ENCODE data around the gene HSPA1A. TPM values are rescaled to one million over a fixed set of nuclear protein-coding genes. Genes with fewer than 3 reads are reported as not detected.
"Not testable (repeated sequence)": the region's sequence is repeated elsewhere in the genome, so short reads cannot be mapped to it uniquely, and the experiment has no call there.

HSPA1A gene
- total RNA-seq, 1 donor from 2014 or later, result 67.4 TPM

- DNase-seq (ENCODE audit: low read depth in 2 of 2), result not testable (repeated sequence)
Measured at GRCh38 chr6:31808599-31808998, 6.7 kb upstream of the HSPA1A start.

GRCh38 chr6:31811645-31812044 is 3.7 kb upstream of the HSPA1A start:
- DNase-seq (ENCODE audit: low read depth in 2 of 2), result no peak

- no peak for DNase-seq (ENCODE audit: low read depth in 2 of 2)
Measured at GRCh38 chr6:31813465-31813849, 1.9 kb upstream of the HSPA1A start.

GRCh38 chr6:31814677-31815024 is 692 bp upstream of the HSPA1A start:
- peak; percentile 83 to 98 for DNase-seq (ENCODE audit: low read depth in 2 of 2)

- DNase-seq (ENCODE audit: low read depth in 2 of 2), result not testable (repeated sequence)
Measured at GRCh38 chr6:31817133-31817928, 2.0 kb downstream of the HSPA1A start.

GRCh38 chr6:31817929-31818511 is 2.7 kb downstream of the HSPA1A start:
- not testable (repeated sequence) for DNase-seq (ENCODE audit: low read depth in 2 of 2)

- no peak for DNase-seq (ENCODE audit: low read depth in 2 of 2)
Measured at GRCh38 chr6:31819871-31820299, 4.5 kb downstream of the HSPA1A start.

GRCh38 chr6:31820399-31820798 is 5.1 kb downstream of the HSPA1A start:
- not testable (repeated sequence) for DNase-seq (ENCODE audit: low read depth in 2 of 2)

- peak in 1 of 2 donors; percentile 43 for DNase-seq (ENCODE audit: low read depth in 2 of 2)
Measured at GRCh38 chr6:31821301-31822035, 6.1 kb downstream of the HSPA1A start.

GRCh38 chr6:31822036-31822821 is 6.9 kb downstream of the HSPA1A start:
- DNase-seq (ENCODE audit: low read depth in 2 of 2), result peak in 1 of 2 donors; percentile 72

GRCh38 chr6:31823592-31824196 is 8.4 kb downstream of the HSPA1A start:
- not testable (repeated sequence) for DNase-seq (ENCODE audit: low read depth in 2 of 2)

- DNase-seq (ENCODE audit: low read depth in 2 of 2), result no peak
Measured at GRCh38 chr6:31825553-31825952, 10.2 kb downstream of the HSPA1A start.

- no peak for DNase-seq (ENCODE audit: low read depth in 2 of 2)
Measured at GRCh38 chr6:31826793-31827285, 11.5 kb downstream of the HSPA1A start.

GRCh38 chr6:31827286-31828079 is 12.1 kb downstream of the HSPA1A start, which contains the start of gene HSPA1B:
HSPA1B (plus strand) TSS chr6:31827738; CDS start chr6:31827951, 213 bp downstream.
- DNase-seq (ENCODE audit: low read depth in 2 of 2), result peak; percentile 88 to 99

- DNase-seq (ENCODE audit: low read depth in 2 of 2), result peak in 1 of 2 donors; percentile 60
Measured at GRCh38 chr6:31829633-31830283, 14.4 kb downstream of the HSPA1A start.

- no peak for DNase-seq (ENCODE audit: low read depth in 2 of 2)
Measured at GRCh38 chr6:31830886-31831335, 15.6 kb downstream of the HSPA1A start.

GRCh38 chr6:31831350-31832215 is 16.2 kb downstream of the HSPA1A start:
- no peak for DNase-seq (ENCODE audit: low read depth in 2 of 2)
